Fibroblast of upper back skin (primary cell): ENCODE measurements around the gene HECTD2.
"Not testable (repeated sequence)": the region's sequence is repeated elsewhere in the genome, so short reads cannot be mapped to it uniquely, and the experiment has no call there.

Experiments used
- DNase-seq: peaks from one replicate; pipeline ENCODE4 v3.0.0-alpha.2; 2013

Gene HECTD2, protein sequence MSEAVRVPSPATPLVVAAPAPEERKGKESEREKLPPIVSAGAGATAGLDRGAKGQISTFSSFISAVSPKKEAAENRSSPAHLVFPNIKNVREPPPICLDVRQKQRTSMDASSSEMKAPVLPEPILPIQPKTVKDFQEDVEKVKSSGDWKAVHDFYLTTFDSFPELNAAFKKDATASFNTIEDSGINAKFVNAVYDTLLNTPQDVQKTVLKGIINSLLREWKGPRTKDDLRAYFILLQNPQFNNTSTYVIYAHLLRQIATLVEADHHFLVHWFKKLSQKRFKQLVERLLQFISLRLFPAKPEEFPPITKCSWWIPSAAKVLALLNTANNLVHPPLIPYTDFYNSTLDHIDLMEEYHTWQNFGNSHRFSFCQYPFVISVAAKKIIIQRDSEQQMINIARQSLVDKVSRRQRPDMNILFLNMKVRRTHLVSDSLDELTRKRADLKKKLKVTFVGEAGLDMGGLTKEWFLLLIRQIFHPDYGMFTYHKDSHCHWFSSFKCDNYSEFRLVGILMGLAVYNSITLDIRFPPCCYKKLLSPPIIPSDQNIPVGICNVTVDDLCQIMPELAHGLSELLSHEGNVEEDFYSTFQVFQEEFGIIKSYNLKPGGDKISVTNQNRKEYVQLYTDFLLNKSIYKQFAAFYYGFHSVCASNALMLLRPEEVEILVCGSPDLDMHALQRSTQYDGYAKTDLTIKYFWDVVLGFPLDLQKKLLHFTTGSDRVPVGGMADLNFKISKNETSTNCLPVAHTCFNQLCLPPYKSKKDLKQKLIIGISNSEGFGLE

DNA sequence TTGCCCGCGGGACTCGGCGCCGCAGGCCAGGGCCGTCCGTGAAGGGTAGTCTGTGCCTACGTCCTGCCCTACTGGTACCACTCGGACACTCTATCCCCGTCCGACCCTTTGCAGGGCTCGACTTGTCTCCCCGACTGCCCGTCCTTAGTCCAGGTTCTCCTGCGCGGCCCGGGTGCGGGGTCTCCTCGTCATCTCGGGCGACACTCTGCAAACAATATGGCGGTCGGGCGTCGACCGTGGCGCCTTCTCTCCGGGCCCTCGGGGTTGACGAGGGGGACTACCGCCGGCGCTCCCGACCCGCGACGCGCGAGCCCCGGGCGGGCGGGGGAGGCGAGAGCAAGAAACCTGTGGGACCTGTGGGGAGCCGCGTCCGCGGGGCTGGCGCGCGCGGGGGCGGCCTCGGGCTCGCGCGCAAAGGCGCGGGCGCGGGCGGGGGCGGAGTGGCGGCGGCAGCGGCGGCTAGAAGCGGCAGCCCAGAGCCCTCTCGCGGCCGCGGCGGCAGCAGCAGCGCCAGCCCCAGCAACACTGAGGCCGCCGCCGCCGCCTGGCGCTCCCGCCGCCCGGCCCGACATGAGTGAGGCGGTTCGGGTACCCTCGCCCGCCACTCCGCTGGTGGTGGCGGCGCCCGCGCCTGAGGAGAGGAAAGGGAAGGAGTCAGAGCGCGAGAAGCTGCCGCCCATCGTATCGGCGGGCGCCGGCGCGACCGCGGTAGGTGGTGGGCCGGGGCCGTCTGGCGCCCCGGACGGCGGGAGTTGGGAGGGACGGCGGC, at the start of gene HECTD2:
Gene HECTD2, plus strand, starts transcription at position 476 of the 769 bp plus-strand sequence. Its CDS starts 95 bp downstream, at position 571.
- peak; percentile 69 for DNase-seq

DNA sequence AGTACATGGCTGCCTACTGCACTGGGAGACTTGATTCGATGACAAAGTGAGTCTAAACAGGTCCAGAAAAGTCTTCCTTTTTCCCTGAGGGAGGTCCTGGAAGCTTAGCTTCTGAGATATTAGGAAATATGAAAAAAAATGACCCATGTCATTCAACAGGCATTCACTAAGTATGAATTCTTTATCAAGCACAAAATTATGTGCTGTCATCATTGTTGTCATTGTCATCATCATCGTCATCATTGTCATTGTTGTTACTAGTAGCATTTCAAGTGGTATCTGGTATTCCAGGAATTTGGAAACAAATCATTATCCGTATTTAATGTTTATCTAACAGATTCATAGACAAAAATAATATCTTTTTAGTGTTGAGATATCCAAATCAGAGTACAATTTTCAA, 49.7 kb upstream of the HECTD2 start:
- no peak for DNase-seq

DNA sequence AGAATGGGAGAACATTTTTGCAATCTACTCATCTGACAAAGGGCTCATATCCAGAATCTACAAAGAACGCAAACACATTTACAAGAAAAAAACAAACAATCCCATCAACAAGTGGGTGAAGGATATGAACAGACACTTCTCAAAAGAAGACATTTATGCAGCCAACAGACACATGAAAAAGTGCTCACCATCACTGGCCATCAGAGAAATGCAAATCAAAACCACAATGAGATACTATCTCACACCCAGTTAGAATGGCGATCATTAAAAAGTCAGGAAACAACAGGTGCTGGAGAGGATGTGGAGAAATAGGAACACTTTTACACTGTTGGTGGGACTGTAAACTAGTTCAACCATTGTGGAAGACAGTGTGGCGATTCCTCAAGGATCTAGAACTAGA, 44.6 kb upstream of the HECTD2 start:
- not testable (repeated sequence) for DNase-seq

DNA sequence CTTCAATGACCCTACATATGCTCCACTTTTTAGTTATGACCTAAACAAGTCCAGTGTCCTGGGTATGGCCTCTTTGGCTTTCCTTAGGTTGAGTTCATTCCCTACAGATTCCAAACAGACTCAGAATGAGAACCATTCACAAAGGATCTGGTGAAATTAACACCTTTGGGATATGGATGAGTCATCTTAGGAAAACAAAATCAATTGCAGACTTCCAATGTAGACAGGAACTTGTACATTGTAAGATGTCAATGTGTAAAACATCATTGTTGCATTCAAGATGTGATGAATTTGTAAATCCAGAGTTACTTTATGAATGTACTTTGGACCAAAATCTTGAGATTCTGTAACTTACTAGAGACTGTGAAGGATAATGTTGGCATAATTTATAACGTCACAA, 43.4 kb upstream of the HECTD2 start:
- DNase-seq: no peak

DNA sequence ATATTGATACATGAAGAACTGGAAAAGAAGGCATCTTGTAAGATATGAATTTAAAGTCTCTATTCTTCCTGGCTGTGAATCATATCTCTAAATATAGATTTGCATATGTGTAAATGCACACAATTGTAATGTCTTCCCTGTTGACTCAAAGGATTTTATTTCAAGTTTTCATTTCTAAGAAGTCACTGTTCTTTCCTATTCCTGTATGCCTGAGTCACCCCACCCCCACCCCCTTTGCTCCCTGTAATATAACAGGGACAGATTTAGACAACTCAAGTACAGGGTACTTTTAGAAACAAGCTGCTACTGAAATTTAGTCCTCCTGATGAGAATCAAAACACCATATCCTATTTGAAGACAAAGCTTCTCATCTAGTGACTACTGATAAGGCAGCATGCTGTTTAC, 43.0 kb upstream of the HECTD2 start:
- DNase-seq: peak; percentile 23

DNA sequence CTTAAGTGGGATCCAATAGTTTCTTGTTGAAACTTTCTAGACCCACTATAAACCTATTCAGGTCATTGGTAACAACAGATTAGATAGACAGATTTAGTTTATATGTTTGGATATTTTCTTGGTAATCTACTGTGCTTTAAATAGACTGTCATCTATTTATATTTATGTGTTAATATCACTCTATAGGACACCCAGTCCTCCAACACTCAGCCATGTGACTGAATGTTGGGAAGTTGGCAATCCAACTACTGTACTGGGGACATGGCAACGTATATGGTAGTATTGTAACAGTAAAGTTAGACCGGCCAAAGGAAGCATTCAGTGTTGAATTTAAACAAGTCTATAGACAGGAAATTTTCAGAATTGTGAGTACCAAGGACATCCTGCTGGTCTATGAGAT, 42.6 kb upstream of the HECTD2 start:
- no peak for DNase-seq

DNA sequence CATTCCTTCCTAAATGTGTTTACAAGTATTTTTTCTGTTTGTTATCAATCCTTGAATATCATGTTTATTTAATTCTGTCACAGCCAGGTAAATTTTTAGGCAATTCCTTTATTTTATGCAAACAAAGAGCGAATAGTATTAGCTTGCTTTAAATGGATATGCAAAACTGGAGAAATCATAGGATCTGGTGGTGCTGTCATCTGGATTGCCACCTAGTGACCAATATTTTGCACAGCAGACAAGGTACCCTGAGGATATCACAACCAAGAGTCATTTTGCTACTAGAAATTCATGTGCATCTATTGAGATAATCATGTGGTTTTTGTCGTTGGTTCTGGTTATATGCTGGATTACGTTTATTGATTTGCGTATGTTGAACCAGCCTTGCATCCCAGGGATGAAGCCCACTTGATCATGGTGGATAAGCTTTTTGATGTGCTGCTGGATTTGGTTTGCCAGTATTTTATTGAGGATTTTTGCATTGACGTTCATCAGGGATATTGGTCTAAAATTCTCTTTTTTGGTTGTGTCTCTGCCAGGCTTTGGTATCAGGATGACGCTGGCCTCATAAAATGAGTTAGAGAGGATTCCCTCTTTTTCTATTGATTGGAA, 40.1 kb upstream of the HECTD2 start:
- peak; percentile 50 for DNase-seq

DNA sequence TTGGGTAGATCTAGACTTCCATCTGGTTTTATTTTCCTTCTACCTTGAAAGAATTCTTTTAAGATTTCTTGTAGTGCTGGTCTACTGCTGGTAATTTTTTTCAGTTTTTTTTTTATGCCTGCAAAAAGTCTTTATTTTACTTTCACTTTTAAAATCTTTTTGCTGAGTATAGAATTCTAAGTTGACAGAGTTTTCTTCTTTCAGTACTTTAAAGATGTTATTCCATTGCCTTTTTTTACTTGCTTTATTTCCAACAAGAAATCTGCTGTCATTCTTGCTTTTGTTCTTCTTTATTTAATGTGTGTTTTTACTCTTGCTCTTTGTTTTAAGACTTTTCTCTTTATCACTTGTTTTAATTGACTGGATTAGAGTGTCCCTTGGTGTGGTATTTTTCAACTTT, 36.1 kb upstream of the HECTD2 start:
- DNase-seq: no peak

DNA sequence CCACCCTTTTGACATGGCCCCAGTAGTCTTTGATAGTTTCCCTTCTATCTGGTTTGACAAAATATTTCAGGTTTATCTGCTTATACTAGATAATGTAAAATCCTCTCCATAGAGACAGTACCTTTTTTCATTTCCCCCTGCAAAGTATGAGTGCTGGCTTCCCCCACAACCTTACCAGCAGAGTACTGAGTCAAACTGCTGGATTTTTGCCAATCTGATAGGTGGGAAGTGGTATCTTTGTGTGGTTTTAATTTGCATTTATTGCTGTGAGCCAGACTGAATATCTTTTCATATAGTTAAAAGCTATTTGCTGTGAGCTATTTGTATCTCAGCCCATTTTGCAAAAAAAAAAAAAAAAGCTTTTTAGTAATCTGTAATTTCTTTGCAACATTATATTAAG, 32.1 kb upstream of the HECTD2 start:
- DNase-seq: peak; percentile 60

DNA sequence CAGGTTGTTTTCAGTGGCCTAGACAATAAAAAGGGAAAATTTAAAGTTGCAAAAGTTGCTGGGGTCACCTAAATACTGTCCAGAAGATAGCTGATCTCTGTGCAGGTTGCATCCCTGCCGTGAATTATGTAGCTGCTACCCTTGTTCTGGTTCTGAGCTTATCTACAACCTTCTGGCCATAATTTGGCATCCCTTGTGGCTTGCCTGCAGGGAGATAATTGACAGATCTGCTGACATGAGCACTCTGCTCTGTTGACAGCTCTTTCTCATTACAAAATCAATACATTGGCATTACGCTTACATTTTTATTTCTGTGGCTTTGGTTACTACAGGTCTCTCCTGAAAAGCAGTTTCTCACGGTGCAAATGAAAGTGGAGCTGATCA, 29.3 kb upstream of the HECTD2 start:
- DNase-seq: no peak

DNA sequence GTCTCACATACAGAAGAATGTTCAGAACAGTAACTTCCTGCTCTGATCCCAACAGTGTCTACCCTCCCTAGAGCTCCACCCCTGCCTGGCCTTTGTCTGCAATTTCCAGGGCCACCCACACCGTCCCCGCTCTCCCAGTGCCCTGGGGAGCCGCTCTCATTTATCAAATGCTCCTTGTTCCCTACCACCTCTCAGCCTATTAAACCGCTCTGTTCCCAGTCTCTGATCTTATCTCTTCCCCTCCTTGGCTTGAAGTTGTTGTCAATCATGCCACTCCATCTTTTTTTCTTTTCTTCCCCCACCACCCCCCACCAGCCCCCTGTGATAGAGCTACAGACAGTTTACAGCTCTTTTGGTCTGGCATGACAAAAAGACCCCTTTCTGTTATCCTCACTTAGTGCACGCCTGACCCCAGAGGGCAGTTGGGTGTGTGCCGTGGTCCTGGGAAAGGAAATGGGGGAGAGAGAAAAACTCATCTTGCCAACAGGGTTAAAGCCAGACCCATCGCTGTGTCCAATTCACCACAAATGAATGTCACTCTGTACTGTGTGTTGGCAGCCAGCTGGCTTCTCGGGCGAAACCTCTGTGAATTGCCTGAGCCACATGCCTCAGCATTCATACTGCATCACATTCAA, 28.8 kb upstream of the HECTD2 start:
- DNase-seq: peak; percentile 16

DNA sequence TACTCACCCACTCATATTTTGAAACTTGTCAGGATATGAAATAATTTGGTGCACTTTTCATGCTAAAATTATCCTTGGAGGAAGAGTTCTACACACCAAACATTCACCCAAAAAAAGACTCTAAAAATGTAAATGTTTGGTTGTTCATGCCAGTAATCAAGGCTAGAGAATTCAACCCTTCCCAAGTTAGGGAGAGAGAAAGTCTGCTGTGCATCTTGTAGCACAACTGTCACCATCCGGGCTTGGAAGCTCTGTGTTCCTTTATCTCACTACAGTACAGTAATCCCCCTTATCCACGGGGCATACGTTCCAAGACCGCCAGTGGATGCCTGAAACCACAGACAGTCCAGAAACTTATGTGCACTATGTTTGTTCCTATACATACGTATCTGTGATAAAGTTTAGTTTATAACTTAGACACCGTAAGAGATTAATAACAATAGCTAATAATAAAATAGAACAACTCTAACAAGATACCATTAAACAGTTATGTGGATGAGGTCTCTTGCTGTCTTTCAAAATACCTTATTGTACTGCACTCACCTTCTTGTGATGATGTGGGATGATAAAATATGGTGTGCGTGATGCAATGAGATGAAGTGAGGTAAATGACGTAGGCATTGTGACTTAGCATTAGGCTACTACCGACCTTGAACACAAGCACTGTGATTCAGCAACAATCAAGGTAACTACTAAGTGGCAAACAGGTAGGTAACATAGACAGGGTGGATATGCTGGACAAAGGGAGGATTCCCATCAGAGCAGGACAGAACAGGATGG, 24.6 kb upstream of the HECTD2 start:
- no peak for DNase-seq

DNA sequence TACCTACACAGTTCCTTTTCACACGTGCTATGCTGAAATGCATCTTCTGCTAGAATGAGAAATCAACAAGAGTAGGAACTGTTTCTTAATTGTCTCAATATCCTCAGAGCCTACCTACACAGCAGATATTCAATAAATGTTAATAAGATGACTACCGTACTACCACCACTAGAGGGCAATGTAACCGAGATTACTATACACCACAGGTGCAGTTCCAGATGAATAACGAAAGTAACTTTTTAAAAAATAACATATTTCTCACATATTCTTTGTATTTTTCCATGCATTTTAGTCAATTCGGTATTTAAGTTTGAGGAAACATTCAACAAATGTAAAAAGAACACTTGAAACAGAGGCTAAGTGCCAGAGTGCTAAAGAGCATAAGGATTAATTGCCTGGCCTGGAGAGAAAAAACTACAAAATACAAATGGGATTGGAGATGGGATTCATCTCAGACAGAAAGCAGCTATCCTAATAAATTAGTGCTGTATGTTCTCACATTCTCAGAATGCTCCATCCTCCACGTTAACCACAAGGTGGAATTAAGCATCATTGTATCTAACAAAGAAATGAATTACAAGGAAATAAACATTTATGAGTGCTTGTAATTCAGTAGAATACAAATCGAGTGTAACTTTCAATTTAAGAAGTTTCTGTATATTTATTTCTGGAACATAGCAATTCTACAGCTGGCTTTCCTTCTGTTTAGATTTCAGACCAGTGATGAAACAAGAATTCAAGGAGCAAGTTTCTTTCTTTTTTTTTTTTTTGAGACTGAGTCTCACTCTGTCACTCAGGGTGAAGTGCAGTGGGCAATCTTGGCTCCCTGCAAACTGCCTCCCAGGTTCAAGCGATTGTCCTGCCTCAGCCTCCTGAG, 20.3 kb upstream of the HECTD2 start:
- DNase-seq: peak; percentile 67

DNA sequence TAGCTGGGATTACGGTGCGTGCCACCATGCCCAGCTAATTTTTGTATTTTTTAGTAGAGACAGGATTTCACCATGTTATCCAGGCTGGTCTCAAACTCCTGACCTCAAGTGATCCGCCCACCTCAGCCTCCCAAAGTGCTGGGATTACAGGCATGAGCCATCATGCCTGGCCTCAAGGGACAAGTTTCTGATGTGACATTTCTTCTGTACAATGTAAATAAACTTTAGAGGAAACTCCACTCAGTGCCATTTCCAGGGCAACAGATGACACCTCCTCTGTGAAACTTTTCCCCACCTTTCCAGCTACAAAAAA, 19.7 kb upstream of the HECTD2 start:
- DNase-seq: not testable (repeated sequence)

DNA sequence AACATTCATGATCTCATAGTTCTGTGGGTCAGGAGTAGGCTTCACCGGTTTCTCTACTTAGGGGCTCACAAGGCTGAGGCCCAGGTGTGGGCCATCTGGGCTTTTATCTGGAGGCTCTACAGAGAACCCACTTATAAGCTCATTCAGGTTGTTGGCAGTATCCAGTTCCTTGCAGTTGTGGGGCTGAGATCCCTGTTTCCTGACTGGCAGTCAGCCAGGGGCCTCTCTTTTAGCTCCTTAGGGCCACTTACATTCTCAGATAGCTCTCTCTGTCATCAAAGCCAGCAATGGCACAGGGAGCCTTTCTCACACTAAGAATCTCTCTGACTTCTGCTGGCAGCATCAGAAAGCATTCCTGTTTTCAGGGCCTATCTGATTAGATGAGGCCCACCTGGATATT, 18.2 kb upstream of the HECTD2 start:
- DNase-seq: no peak

DNA sequence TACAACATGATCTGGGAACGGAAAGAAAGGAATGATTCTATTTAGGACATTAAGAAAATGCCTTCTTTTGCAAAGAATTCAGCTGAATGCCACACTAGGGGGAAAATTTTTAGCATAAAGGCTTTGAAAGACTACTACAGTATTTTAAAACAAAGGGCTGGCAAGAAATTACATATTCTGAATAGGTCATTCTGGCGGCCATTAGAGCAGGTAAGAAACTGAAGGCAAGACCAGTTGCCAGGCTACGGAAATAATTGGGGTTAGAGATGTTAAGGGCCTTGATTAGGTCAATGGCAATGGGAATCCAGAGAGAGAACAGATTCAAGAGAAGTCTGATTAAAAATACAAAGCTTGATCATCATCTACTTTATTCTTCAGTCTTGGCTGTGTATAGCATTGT, 3.8 kb upstream of the HECTD2 start:
- DNase-seq: no peak

DNA sequence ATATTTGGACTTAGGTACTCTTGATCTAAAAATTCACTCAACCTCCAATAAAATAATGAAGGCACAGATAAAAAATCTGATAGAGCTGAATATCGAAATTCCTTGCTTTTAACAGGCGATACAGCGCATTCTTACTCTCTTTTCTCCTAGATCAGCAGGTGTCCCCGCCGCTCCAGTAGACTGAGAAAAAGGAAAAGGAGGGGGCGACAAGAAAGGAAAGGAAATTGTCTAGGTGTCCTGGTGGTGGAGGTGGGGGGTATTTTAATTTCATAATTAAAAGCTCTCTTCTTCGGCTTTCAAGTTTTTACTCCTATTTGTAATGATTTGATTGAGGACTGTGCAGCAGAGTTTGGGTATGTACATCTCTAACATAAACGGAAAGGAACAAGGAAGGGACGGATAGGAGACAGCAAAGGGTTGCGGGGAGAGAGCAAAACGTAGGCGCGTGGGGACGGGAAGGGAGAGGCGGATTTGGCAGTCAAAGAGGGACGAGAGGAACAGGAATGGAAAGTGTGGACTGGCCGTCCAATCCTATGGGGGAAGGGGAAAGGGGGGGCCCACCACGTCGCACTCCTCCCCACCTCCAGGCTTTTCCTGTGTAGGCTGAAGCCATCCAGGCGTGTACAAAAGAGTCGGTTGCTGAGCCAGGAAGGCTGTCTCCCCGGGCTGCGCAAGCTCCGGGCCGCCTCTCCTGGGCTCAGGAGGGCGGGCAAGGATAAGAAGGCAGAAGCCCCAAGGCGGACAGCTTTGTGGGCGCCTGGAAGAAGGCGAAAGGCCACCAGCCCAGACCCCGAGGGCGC, 875 bp upstream of the HECTD2 start:
- peak; percentile 85 for DNase-seq

DNA sequence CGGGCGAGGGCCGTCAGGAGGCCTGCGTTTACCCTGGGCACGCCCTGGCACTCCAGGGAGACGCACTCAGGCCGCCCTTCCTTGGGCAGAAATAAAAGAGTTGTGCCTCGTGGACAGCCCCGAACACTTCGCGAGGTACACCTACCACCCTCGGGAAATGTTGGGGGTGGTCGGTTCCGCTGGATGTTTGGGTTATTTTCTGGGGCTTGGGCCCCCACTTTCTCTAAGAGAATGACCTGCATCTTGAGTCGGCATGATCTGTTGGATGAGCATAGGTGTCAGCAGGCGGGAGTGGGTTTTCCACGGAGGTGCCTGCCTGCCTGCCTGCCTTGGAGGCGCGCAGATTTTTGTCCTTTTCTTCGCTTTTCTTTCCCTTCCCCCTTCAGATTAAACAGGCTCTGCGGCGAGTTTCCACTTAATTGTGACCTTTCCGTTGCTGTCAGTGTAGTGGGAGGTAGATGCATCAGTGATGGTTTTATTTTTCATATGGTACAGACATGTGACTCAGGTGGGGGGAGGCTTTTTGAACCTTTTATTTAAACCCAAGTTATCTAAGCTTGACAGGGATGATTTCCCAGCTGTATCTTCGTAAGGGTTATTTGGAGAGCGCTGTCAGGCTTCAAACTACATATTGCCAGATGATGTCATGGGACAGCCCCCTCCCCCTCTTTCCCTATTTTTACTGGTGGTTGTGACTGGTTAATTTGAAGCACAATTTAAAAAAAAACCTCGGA, 661 bp downstream of the HECTD2 start:
- DNase-seq: peak; percentile 34

DNA sequence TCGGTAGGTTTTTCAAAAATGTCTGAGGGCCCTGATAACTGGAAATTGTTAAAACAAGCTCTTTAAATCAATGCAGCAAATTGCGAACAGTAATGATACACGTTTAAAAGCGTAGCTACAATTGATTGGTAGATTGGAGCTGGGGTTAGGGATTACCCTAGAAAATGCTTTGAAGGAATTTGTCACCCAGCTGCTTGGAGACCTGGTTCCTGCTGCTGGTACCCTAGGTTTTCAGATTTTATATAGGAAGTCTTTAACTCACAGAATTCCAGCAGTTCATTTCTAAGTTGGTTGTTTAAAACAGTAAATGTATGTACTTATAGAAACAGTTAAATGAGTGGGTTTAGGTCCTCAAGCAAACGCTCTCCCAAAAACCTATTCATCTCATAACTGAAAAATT, 1.5 kb downstream of the HECTD2 start:
- DNase-seq: no peak
